ENCODE data around the gene KCTD5.

Gene KCTD5

DNA sequence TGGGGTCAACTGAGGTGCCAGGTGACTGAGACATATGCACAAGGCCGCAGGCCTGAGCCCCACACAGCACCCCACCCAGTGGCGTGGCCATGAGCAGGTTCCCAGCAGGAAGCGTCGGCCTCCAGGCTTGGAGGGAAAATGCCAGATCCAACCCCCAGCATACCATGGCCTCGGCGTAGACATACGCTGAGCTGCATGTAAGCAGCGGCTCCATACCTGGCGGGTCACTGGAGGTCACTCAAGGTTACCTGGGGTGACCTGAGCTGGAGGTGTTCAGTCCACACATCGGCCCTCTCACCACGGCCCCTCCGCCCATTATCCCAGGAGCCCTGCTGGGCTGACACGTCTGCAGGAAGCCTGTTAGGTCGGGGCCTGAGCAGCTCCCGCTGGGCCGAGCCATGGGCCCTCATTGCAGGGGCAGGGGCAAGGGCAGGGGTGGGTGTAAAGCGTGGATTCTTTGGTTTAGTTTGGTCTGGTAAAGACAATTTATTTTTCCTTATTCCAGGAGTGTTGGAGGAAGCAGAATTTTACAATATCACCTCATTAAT, 15.2 kb downstream of the KCTD5 start:
- Histone ChIP-seq H2AK5ac (ENCODE audit: low read length) (no peak overlapping the region), H3K79me1 (ENCODE audit: low read length) (peaks cover 4% of the 10 kb centered on the region), H2BK5ac (ENCODE audit: low read length) (no peak overlapping the region), H3K18ac (ENCODE audit: low read length) (no peak overlapping the region), H3K4me2 (ENCODE audit: low read length) (no peak overlapping the region), H3K79me2 (ENCODE audit: control insufficient read depth, insufficient read depth, low read length) (peaks cover 3% of the 10 kb centered on the region), H3K27me3 (ENCODE audit: insufficient read depth, low read length, poor library complexity) (no peaks in the 10 kb centered on the region), H2BK15ac (replicated peaks; ENCODE audit: low read depth) (no peak overlapping the region), H3K36me3 (ENCODE audit: control insufficient read depth, insufficient read depth, low read length) (peaks cover 6% of the 10 kb centered on the region), H3K4me1 (ENCODE audit: control insufficient read depth, low read depth, low read length) (no peaks in the 10 kb centered on the region), H2BK120ac (ENCODE audit: low read depth, low read length) (no peak overlapping the region), H3K4ac (ENCODE audit: low read depth, low read length) (no peak overlapping the region), H4K8ac (ENCODE audit: low read depth, low read length) (no peak overlapping the region), H3K27ac (ENCODE audit: low read depth, low read length) (no peak overlapping the region), H4K5ac (ENCODE audit: low read length) (no peak overlapping the region), H3K56ac (ENCODE audit: low read length) (no peak overlapping the region), H3K9ac (ENCODE audit: low read length) (no peak overlapping the region), H3K23ac (ENCODE audit: low read length) (no peak overlapping the region), H3K4me3 (ENCODE audit: low read length) (no peak overlapping the region)
- no peak for DNase-seq
- WGBS (ENCODE audit: extremely low coverage, insufficient coverage, low lambda C conversion rate), result no CpG with 5 or more reads among the region's 17 CpGs

DNA sequence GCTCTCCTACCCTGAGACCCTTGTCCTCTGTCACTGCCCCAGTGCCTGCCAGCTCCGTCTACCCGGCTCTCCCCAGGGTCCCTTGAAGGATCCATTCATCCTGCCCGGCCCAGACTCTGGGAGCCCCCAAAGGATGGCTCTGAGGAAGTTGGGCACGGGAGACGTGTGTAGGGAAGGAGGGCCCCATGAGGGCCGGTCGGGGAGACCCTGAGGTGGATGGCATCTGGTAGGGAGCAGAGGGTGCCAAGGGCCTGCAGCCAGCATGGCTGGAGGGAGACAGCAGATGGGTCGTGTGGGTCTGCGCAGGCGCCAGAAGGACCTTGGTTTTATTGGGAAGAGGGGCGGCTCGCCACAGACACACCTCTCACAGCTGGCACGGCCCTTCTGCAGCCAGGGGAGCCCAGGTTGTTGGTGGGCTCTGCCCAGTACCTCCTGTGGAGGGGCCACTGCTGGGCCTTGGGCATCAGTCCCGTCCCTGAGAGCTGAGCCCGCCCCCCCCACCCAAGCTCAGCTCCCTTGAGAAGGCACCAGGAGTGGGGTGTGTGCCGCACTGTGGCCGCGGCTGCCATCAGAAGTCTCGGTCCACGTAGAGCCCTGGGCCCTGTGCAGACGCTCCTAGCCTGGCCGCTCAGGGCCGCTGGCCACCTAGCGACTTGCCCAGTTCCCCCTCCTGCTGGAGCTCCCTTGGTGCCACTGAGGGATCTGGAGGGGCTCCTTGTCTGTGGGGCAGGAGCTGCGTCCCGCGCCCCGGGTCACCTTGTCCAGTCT, 16.0 kb downstream of the KCTD5 start:
- Histone ChIP-seq H4K8ac (ENCODE audit: low read depth, low read length) (no peak overlapping the region), H2BK15ac (replicated peaks; ENCODE audit: low read depth) (no peak overlapping the region), H3K27ac (ENCODE audit: low read depth, low read length) (no peak overlapping the region), H3K18ac (ENCODE audit: low read length) (no peak overlapping the region), H2BK120ac (ENCODE audit: low read depth, low read length) (no peak overlapping the region), H3K79me1 (ENCODE audit: low read length) (peaks cover 2% of the 10 kb centered on the region), H2BK5ac (ENCODE audit: low read length) (no peak overlapping the region), H4K5ac (ENCODE audit: low read length) (no peak overlapping the region), H3K9ac (ENCODE audit: low read length) (no peak overlapping the region), H2AK5ac (ENCODE audit: low read length) (no peak overlapping the region), H3K23ac (ENCODE audit: low read length) (no peak overlapping the region), H3K4me3 (ENCODE audit: low read length) (no peak overlapping the region), H3K4ac (ENCODE audit: low read depth, low read length) (no peak overlapping the region), H3K79me2 (ENCODE audit: control insufficient read depth, insufficient read depth, low read length) (peaks cover 3% of the 10 kb centered on the region), H3K36me3 (ENCODE audit: control insufficient read depth, insufficient read depth, low read length) (peaks cover 6% of the 10 kb centered on the region), H3K56ac (ENCODE audit: low read length) (no peak overlapping the region), H3K27me3 (ENCODE audit: insufficient read depth, low read length, poor library complexity) (no peaks in the 10 kb centered on the region), H3K4me2 (ENCODE audit: low read length) (no peak overlapping the region), H3K4me1 (ENCODE audit: control insufficient read depth, low read depth, low read length) (no peaks in the 10 kb centered on the region)
- no CpG with 5 or more reads among the region's 28 CpGs for WGBS (ENCODE audit: extremely low coverage, insufficient coverage, low lambda C conversion rate)
- DNase-seq, result no peak

DNA sequence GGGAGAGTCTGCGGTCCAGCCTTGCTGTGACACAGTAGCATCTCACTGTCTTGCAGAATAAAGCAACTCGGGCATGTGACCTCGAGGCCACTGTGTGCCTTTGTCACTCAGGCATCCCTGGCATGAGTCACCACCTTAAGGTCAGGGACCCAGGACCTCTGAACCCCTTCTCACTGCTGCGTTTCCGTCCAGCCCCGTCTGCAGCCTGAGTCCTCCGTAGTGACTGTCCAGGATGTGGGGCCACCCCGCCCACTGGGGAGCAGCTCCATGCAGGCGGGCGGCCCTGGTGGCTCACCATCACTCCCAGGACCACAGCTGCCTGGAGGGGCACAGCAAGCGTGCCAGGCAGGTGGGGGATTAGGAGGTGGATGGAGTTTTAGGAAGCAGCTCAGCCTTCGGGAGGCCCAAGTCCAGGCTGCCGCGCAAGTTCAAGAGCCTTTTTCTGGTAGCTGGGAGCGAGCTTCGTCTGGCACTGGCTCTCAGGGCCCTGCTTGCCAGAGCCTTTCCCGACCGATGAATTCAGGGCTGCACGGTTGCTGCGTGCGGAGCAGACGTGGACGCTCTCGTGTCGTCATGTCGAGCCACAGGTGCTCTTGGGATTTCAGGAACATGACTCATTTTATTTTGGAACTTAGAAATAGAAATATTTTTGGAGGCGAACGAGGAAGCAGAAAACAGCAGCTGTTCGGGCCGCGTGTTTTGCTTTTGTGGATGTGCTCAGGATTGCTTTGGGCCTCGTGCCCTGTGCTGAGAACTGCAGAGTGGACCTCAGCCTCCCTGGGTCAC, 16.8 kb downstream of the KCTD5 start:
- no peak overlapping the region for H2BK15ac ChIP-seq (replicated peaks; ENCODE audit: low read depth)

DNA sequence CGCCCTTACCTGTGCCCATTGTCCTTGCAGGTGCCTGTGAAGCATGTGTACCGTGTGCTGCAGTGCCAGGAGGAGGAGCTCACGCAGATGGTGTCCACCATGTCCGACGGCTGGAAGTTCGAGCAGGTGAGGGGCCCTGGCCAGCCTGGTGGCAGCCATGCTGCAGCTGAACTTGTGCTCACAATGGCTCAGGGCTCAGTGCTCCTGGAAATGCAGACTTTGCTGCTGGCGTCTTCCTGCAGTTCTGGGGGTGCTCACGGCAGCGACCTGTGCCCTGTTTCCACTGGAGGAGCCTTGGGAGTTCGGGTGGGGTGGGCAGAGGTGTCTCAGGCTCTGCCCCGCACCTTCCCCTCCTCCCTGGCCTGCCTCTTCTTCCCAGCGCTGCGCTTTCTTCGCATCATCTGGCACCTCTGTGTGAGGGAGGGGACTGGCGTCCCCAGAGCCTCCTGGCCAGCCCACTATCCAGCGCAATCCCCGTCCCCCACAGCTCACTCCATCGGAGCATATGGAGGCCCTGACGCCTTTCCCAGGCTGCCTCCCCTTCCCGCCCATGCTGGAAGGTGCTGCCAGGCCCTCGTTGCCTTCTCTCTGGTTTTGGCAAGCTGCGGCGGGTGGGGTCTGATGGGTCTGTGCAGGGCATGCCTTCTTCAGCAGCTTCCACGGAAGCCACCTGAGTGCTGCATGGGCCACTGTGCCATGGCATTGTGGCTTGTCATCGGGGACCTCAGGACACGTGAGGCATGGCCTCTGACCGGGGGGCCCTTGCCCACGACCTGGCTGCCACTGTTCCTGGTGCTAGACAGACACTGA, 17.7 kb downstream of the KCTD5 start:
- Histone ChIP-seq H2AK5ac (ENCODE audit: low read length) (no peak overlapping the region), H3K27ac (ENCODE audit: low read depth, low read length) (no peak overlapping the region), H2BK120ac (ENCODE audit: low read depth, low read length) (no peak overlapping the region), H3K18ac (ENCODE audit: low read length) (no peak overlapping the region), H4K5ac (ENCODE audit: low read length) (no peak overlapping the region), H4K8ac (ENCODE audit: low read depth, low read length) (no peak overlapping the region), H3K4me2 (ENCODE audit: low read length) (no peak overlapping the region), H2BK5ac (ENCODE audit: low read length) (no peak overlapping the region), H3K79me2 (ENCODE audit: control insufficient read depth, insufficient read depth, low read length) (no peaks in the 10 kb centered on the region), H3K23ac (ENCODE audit: low read length) (no peak overlapping the region), H3K36me3 (ENCODE audit: control insufficient read depth, insufficient read depth, low read length) (peaks cover 6% of the 10 kb centered on the region), H3K4me3 (ENCODE audit: low read length) (no peak overlapping the region), H3K56ac (ENCODE audit: low read length) (no peak overlapping the region), H3K79me1 (ENCODE audit: low read length) (no peaks in the 10 kb centered on the region), H2BK15ac (replicated peaks; ENCODE audit: low read depth) (no peak overlapping the region), H3K4me1 (ENCODE audit: control insufficient read depth, low read depth, low read length) (no peaks in the 10 kb centered on the region), H3K9ac (ENCODE audit: low read length) (no peak overlapping the region), H3K4ac (ENCODE audit: low read depth, low read length) (no peak overlapping the region), H3K27me3 (ENCODE audit: insufficient read depth, low read length, poor library complexity) (no peaks in the 10 kb centered on the region)
- no peak for DNase-seq
- no CpG with 5 or more reads among the region's 28 CpGs for WGBS (ENCODE audit: extremely low coverage, insufficient coverage, low lambda C conversion rate)

More for the DNA sequence above, 16.8 kb downstream of the KCTD5 start:
- no peak overlapping the region for H3K27ac ChIP-seq (ENCODE audit: low read depth, low read length)
- H3K4me3 ChIP-seq (ENCODE audit: low read length), result no peak overlapping the region
- no CpG with 5 or more reads among the region's 32 CpGs for WGBS (ENCODE audit: extremely low coverage, insufficient coverage, low lambda C conversion rate)
- H3K36me3 ChIP-seq (ENCODE audit: control insufficient read depth, insufficient read depth, low read length), result peaks cover 6% of the 10 kb centered on the region
- no peak overlapping the region for H2AK5ac ChIP-seq (ENCODE audit: low read length)
- H3K27me3 ChIP-seq (ENCODE audit: insufficient read depth, low read length, poor library complexity), result no peaks in the 10 kb centered on the region
- no peak overlapping the region for H2BK5ac ChIP-seq (ENCODE audit: low read length)
- no peak overlapping the region for H3K9ac ChIP-seq (ENCODE audit: low read length)
- no peak overlapping the region for H2BK120ac ChIP-seq (ENCODE audit: low read depth, low read length)
- H3K18ac ChIP-seq (ENCODE audit: low read length), result no peak overlapping the region
- no peak overlapping the region for H4K5ac ChIP-seq (ENCODE audit: low read length)
- no peak overlapping the region for H4K8ac ChIP-seq (ENCODE audit: low read depth, low read length)
- H3K79me1 ChIP-seq (ENCODE audit: low read length), result no peaks in the 10 kb centered on the region
- no peak overlapping the region for H3K56ac ChIP-seq (ENCODE audit: low read length)
- H3K4me1 ChIP-seq (ENCODE audit: control insufficient read depth, low read depth, low read length), result no peaks in the 10 kb centered on the region
- H3K4me2 ChIP-seq (ENCODE audit: low read length), result no peak overlapping the region
- H3K79me2 ChIP-seq (ENCODE audit: control insufficient read depth, insufficient read depth, low read length), result no peaks in the 10 kb centered on the region
- no peak overlapping the region for H3K4ac ChIP-seq (ENCODE audit: low read depth, low read length)
- DNase-seq, result no peak
- no peak overlapping the region for H3K23ac ChIP-seq (ENCODE audit: low read length)

DNA sequence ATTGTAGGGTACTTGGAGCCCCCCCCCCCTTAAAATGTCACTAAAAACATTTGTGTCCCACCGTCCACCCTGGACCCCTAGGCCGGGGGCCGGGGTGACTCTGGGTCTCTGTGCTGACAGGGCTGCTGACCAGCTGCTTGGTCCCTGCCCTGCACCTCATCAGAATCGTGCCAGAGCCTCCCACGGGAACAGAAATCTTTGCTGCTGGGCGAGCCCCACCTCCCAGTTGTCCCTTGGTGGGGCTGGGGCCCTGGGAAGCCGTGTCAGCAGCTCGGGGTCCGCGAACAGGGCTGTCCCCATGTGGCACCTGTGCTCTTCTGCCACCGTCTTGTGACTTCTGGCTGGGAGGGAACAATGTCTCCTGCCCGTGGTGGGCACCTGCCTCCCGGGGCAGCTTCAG, 18.5 kb downstream of the KCTD5 start:
- H3K23ac ChIP-seq (ENCODE audit: low read length), result no peak overlapping the region
- no peak overlapping the region for H3K56ac ChIP-seq (ENCODE audit: low read length)
- no peaks in the 10 kb centered on the region for H3K79me1 ChIP-seq (ENCODE audit: low read length)
- H3K4me1 ChIP-seq (ENCODE audit: control insufficient read depth, low read depth, low read length), result no peaks in the 10 kb centered on the region
- no peak overlapping the region for H3K4me2 ChIP-seq (ENCODE audit: low read length)
- no peak overlapping the region for H2BK5ac ChIP-seq (ENCODE audit: low read length)
- H3K4ac ChIP-seq (ENCODE audit: low read depth, low read length), result no peak overlapping the region
- no peaks in the 10 kb centered on the region for H3K79me2 ChIP-seq (ENCODE audit: control insufficient read depth, insufficient read depth, low read length)
- no peak for DNase-seq
- H4K8ac ChIP-seq (ENCODE audit: low read depth, low read length), result no peak overlapping the region
- H3K27ac ChIP-seq (ENCODE audit: low read depth, low read length), result no peak overlapping the region
- H3K27me3 ChIP-seq (ENCODE audit: insufficient read depth, low read length, poor library complexity), result no peaks in the 10 kb centered on the region
- no peak overlapping the region for H3K9ac ChIP-seq (ENCODE audit: low read length)
- H2BK15ac ChIP-seq (replicated peaks; ENCODE audit: low read depth), result no peak overlapping the region
- H4K5ac ChIP-seq (ENCODE audit: low read length), result no peak overlapping the region
- H2BK120ac ChIP-seq (ENCODE audit: low read depth, low read length), result no peak overlapping the region
- H3K18ac ChIP-seq (ENCODE audit: low read length), result no peak overlapping the region
- no peak overlapping the region for H2AK5ac ChIP-seq (ENCODE audit: low read length)
- no CpG with 5 or more reads among the region's 13 CpGs for WGBS (ENCODE audit: extremely low coverage, insufficient coverage, low lambda C conversion rate)
- H3K4me3 ChIP-seq (ENCODE audit: low read length), result no peak overlapping the region
- peaks cover 6% of the 10 kb centered on the region for H3K36me3 ChIP-seq (ENCODE audit: control insufficient read depth, insufficient read depth, low read length)
